ENCODE data around the gene MED16. TPM values are rescaled to one million over a fixed set of nuclear protein-coding genes. Genes with fewer than 3 reads are reported as not detected.

The MED16 gene
- total and polyA plus RNA-seq, 9 donors: 0.62 to 75.4 (median 52.3) TPM

DNA sequence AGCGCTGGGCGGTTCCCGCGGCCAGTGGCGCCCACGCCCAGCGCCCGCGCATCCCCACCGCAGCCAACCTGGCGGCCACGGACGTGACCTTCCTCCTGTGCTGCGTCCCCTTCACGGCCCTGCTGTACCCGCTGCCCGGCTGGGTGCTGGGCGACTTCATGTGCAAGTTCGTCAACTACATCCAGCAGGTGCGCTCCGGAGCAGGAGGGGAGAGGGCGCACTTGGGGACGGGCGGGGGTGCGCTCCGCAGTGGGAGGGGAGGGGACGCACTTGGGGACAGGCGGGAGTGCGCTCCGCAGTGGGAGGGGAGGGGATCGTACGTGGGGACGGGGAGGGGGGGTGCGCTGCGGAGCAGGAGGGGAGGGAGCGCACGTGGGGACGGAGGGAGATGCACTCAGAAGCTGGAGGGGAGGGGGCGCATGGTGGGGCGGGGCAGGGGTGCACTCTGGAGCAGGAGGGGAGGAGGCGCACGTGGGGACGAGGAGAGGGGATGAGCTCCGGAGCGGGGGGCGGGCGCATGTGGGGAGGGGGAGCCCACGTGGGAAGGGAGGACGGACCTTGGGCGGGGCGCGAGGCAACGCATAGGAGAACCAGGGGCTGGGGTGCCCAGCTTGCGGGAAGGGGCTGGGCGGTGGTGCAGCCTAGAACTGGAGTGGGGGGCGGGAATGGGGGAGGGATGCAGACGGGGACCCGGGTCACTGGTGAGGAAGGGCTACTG, 25.7 kb upstream of the MED16 start:
- Histone ChIP-seq H3K9me3 (no peaks in the 10 kb centered on the region), H3K27ac (no peak overlapping the region), H3K4me3 (no peak overlapping the region), H3K36me3 (no peaks in the 10 kb centered on the region), H3K4me1 (ENCODE audit: insufficient read depth) (peaks cover 13% of the 10 kb centered on the region), H3K27me3 (peaks cover 8% of the 10 kb centered on the region)
- no peak for DNase-seq
- WGBS, 3 donors: 0 to 2% (median 2%) methylated on average over 30 to 58 of the region's 58 CpGs
- intact Hi-C loops (cut with DNase I): loop anchor here (2.0 to 10.0 kb wide), 5 partner anchors 51 to 151 kb away; partner anchors contain the start of genes PTBP1 (in 2 of the 4) and CFD (in 1 of the 4)
- no peak for TF ChIP-seq POLR2A (IDR thresholded peaks at IDR 0.05)
- TF ChIP-seq, protein P1, sequence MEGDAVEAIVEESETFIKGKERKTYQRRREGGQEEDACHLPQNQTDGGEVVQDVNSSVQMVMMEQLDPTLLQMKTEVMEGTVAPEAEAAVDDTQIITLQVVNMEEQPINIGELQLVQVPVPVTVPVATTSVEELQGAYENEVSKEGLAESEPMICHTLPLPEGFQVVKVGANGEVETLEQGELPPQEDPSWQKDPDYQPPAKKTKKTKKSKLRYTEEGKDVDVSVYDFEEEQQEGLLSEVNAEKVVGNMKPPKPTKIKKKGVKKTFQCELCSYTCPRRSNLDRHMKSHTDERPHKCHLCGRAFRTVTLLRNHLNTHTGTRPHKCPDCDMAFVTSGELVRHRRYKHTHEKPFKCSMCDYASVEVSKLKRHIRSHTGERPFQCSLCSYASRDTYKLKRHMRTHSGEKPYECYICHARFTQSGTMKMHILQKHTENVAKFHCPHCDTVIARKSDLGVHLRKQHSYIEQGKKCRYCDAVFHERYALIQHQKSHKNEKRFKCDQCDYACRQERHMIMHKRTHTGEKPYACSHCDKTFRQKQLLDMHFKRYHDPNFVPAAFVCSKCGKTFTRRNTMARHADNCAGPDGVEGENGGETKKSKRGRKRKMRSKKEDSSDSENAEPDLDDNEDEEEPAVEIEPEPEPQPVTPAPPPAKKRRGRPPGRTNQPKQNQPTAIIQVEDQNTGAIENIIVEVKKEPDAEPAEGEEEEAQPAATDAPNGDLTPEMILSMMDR (IDR thresholded peaks at IDR 0.05): no peak
- TF ChIP-seq EP300 (IDR thresholded peaks at IDR 0.05): no peak

DNA sequence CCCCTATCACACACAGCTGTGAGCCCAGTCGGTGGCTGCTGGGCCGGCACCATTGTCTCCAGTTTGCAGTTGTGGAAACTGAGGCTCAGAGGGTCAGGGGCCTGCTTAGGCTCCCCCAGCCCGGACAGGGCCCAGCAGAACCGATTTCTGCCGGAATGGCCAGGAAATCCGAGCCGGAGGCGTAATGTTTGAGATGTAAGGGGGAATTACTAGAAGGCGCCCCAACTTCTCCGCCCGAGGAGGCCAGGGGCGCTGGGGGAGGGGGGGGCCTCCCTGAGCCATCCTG, 25.1 kb upstream of the MED16 start:
- WGBS, 3 donors: 2 to 5% (median 4%) methylated on average over 11 to 12 of the region's 12 CpGs
- intact Hi-C loops (cut with DNase I): loop anchor here (2.0 to 10.0 kb wide), 5 partner anchors 51 to 151 kb away; partner anchors contain the start of genes PTBP1 (in 2 of the 4) and CFD (in 1 of the 4)

DNA sequence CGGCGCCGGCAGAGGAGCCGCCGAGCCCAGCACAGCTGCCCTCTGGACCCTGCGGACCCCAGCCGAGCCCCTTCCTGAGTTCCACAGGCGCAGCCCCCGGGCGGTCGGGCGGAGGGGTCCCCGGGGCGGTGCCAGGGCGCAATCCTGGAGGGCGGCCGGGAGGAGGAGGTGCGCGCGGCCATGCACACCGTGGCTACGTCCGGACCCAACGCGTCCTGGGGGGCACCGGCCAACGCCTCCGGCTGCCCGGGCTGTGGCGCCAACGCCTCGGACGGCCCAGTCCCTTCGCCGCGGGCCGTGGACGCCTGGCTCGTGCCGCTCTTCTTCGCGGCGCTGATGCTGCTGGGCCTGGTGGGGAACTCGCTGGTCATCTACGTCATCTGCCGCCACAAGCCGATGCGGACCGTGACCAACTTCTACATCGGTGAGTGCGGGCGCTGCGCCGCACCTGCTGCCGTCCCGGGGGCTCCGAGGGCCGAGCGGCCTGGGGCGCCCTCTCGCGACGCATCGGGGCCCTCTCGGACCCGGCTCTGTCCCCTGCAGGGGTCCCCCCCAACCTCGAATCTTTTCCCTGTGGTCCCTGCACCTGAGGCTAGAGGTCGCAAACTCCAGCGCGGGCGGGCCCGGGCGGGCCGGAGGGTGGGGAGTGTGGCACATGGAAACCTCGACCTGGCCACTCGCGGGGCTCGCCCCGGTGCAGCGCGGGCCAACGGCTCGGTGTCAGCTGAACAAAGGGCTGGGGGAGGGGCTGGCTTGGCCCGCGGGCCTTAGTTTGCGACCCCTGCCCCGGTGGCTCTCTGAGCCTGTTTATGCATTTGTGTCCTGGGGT, 24.6 kb upstream of the MED16 start, which contains the start of gene KISS1R:
KISS1R (plus strand) TSS at position 11 of the 829 bp plus-strand sequence; CDS start at position 181, 170 bp downstream.
- DNase-seq: no peak
- Histone ChIP-seq H3K27me3 (peaks cover 8% of the 10 kb centered on the region), H3K4me3 (no peak within 1 kb of the TSS), H3K9me3 (no peaks in the 10 kb centered on the region), H3K4me1 (ENCODE audit: insufficient read depth) (peaks cover 13% of the 10 kb centered on the region), H3K27ac (no peak within 1 kb of the TSS), H3K36me3 (no peaks in the 10 kb centered on the region)
- 0 to 2% (median 1%) methylated on average over 56 to 87 of the region's 87 CpGs for WGBS, 3 donors
- TF ChIP-seq, protein P1 (IDR thresholded peaks at IDR 0.05): no peak
- TF ChIP-seq POLR2A (IDR thresholded peaks at IDR 0.05) (no peak), EP300 (IDR thresholded peaks at IDR 0.05) (no peak)
- intact Hi-C loops (cut with DNase I): loop anchor here (2.0 to 10.0 kb wide), 5 partner anchors 50 to 150 kb away; partner anchors contain the start of genes PTBP1 (in 2 of the 4) and CFD (in 1 of the 4)

More for the DNA sequence above, 25.1 kb upstream of the MED16 start:
- TF ChIP-seq, protein P1 (IDR thresholded peaks at IDR 0.05): no peak
- TF ChIP-seq EP300 (IDR thresholded peaks at IDR 0.05): no peak
- no peak for TF ChIP-seq POLR2A (IDR thresholded peaks at IDR 0.05)
- H3K27ac ChIP-seq: no peak overlapping the region
- H3K4me3 ChIP-seq: no peak overlapping the region
- H3K27me3 ChIP-seq: peaks cover 8% of the 10 kb centered on the region
- no peaks in the 10 kb centered on the region for H3K36me3 ChIP-seq
- peaks cover 13% of the 10 kb centered on the region for H3K4me1 ChIP-seq (ENCODE audit: insufficient read depth)
- DNase-seq: no peak
- no peaks in the 10 kb centered on the region for H3K9me3 ChIP-seq

DNA sequence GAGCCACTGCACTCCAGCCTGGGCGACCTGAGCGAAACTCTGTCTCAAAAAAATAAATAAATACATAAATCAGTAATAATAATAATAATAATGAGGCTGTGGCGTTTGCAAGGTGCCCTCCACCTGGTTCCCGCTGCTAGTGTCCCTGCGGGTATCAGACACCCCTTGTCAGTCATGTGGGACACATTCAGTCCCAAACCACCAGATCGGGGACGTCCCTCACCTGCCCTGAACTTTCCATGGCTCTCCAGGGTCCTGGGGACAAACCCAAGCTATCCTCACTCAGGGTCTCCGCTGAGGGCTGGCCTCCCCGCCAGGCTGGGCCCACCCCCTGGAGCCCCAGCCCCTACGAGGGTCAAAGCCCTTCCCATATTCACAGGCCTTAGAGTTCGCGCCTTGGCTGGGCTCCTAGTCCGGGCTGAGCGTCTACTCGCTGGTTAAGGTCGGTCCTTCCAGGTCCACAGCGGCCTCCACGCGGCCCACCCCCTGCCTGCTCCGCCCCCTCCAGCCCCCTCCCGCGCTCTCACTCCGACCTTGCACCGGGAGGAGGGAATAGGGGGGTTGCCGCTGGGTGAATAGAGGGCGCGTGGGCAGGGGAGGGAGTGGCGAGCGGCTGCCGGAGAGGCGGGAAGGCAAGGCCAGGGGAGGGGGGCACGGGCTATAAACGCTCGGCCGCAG, 23.8 kb upstream of the MED16 start:
- DNase-seq: peak in 2 of 5 donors; percentile 61 to 69
- Histone ChIP-seq H3K9me3 (no peaks in the 10 kb centered on the region), H3K4me1 (ENCODE audit: insufficient read depth) (peaks cover 12% of the 10 kb centered on the region), H3K36me3 (no peaks in the 10 kb centered on the region), H3K4me3 (no peak overlapping the region), H3K27ac (no peak overlapping the region), H3K27me3 (peaks cover 8% of the 10 kb centered on the region)
- intact Hi-C loops (cut with DNase I): loop anchor here (5.0 to 10.0 kb wide), 4 partner anchors 49 to 149 kb away; partner anchors contain the start of gene PTBP1 (in 2 of the 4)
- WGBS, 3 donors: 19 to 22% (median 22%) methylated on average over 34 to 35 of the region's 35 CpGs
- TF ChIP-seq EP300 (IDR thresholded peaks at IDR 0.05) (no peak), POLR2A (IDR thresholded peaks at IDR 0.05) (no peak)
- TF ChIP-seq, protein P1 (IDR thresholded peaks at IDR 0.05): no peak
